BLaER1 (cell line): ENCODE measurements around the gene DKK1.

Source experiments
- H3K27ac ChIP-seq: shearing (Covaris generic); formaldehyde crosslinking; 2 replicates; pipeline ENCODE4 v1.8.1; 2022
- H3K27me3 ChIP-seq: shearing (Covaris generic); formaldehyde crosslinking; 2 replicates; pipeline ENCODE4 v1.8.1; 2022
- H3K36me3 ChIP-seq: shearing (Covaris generic); formaldehyde crosslinking; 2 replicates; pipeline ENCODE4 v1.8.1; 2022
- H3K4me1 ChIP-seq: shearing (Covaris generic); formaldehyde crosslinking; 2 replicates; pipeline ENCODE4 v1.8.1; 2022
- H3K4me2 ChIP-seq: shearing (Covaris generic); formaldehyde crosslinking; 2 replicates; pipeline ENCODE4 v1.8.1; 2022
- H3K4me3 ChIP-seq: shearing (Covaris generic); formaldehyde crosslinking; 2 replicates; pipeline ENCODE4 v1.8.1; 2022
- H3K9ac ChIP-seq: shearing (Covaris generic); formaldehyde crosslinking; 2 replicates; pipeline ENCODE4 v1.8.1; 2022
- H3K9me3 ChIP-seq: shearing (Covaris generic); formaldehyde crosslinking; 2 replicates; pipeline ENCODE4 v1.8.1; 2022
- H4K20me1 ChIP-seq: shearing (Covaris generic); formaldehyde crosslinking; 2 replicates; pipeline ENCODE4 v1.8.1; 2022
- Cebpa-rat ChIP-seq: shearing (Covaris generic); IDR thresholded peaks from 2 replicates; pipeline ENCODE4 v1.8.1; 2022

DKK1 gene

DNA sequence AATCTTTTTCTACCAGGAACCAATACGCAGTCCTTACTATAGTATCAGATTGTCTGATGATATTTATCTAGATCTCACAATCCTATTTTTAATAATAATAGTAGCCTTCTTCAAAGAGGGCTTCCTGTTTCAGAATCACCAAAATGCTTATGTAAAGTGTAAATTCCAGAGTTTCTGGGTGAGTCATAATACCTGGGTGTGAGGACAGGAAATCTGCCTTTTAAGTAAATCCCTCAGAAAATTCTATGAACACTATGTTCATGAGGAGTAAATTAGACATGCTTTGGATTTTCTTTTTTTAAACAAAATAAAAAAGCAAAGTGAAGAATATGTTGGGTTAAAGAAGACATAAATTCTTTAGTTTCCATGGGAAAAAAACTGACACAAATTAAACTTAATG lies 20.5 kb downstream of the DKK1 start:
- Histone ChIP-seq H3K27ac (no peak overlapping the region), H3K4me2 (no peak overlapping the region), H4K20me1 (no peaks in the 10 kb centered on the region), H3K4me1 (no peaks in the 10 kb centered on the region), H3K36me3 (no peaks in the 10 kb centered on the region), H3K9ac (no peak overlapping the region), H3K27me3 (no peaks in the 10 kb centered on the region), H3K4me3 (no peak overlapping the region), H3K9me3 (no peaks in the 10 kb centered on the region)
- TF ChIP-seq Cebpa-rat: no peak

DNA sequence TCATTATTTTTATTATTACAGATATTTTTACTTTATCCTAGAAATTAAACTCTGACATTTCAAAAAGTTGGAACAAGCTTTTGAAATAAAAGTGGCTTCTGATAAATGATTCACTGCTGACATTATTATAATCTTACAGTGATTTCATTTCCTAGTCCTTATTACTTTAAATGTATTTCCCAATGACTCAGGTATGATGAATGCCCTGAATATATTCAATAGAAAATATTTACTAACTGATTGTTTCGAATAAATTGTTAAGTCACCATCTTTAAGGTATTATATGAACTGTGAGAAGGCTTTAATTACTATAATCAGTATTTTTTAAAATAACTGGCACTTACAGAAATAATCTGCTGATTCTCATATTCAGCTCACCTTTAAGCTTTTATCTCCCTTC lies 21.6 kb downstream of the DKK1 start:
- Histone ChIP-seq H3K27me3 (no peaks in the 10 kb centered on the region), H3K9ac (no peak overlapping the region), H3K36me3 (no peaks in the 10 kb centered on the region), H3K4me2 (no peak overlapping the region), H4K20me1 (no peaks in the 10 kb centered on the region), H3K27ac (no peak overlapping the region), H3K4me3 (no peak overlapping the region), H3K4me1 (no peaks in the 10 kb centered on the region), H3K9me3 (no peaks in the 10 kb centered on the region)
- no peak for TF ChIP-seq Cebpa-rat

GRCh38 chr10:52337225-52337624 lies 23.1 kb downstream of the DKK1 start:
- no peaks in the 10 kb centered on the region for H3K27me3 ChIP-seq
- no peak overlapping the region for H3K4me2 ChIP-seq
- no peaks in the 10 kb centered on the region for H3K4me1 ChIP-seq
- H3K36me3 ChIP-seq: no peaks in the 10 kb centered on the region
- no peak for TF ChIP-seq Cebpa-rat
- H3K27ac ChIP-seq: no peak overlapping the region
- H3K9me3 ChIP-seq: no peaks in the 10 kb centered on the region
- H3K9ac ChIP-seq: no peak overlapping the region
- H3K4me3 ChIP-seq: no peak overlapping the region
- no peaks in the 10 kb centered on the region for H4K20me1 ChIP-seq

DNA sequence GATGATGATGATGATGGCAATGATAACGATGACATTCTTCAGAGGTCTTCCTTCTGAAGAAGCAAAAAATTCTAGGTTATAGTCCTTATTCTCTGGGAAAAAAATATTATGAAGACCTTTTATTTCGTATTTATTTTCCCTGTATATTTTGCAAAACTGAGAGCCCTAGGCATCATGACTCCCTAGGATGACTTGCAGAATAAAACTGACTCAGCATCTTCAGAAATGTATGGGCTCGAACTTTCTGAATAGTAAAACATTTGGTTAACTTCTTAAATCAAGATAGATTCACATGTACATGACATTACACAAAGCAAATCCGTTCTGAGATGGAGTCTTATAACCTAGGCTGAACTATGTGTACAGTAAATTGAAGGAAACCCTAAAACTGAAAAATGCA lies 29.4 kb downstream of the DKK1 start:
- peaks cover 22% of the 10 kb centered on the region for H3K9me3 ChIP-seq
- H3K4me2 ChIP-seq: no peak overlapping the region
- TF ChIP-seq Cebpa-rat: no peak
- no peak overlapping the region for H3K9ac ChIP-seq
- H3K4me1 ChIP-seq: no peaks in the 10 kb centered on the region
- no peaks in the 10 kb centered on the region for H3K27me3 ChIP-seq
- no peaks in the 10 kb centered on the region for H4K20me1 ChIP-seq
- H3K27ac ChIP-seq: no peak overlapping the region
- H3K36me3 ChIP-seq: no peaks in the 10 kb centered on the region
- H3K4me3 ChIP-seq: no peak overlapping the region

GRCh38 chr10:52346394-52347326 lies 32.6 kb downstream of the DKK1 start:
- no peak overlapping the region for H3K4me2 ChIP-seq
- no peak for TF ChIP-seq Cebpa-rat
- H3K4me3 ChIP-seq: no peak overlapping the region
- H3K4me1 ChIP-seq: no peaks in the 10 kb centered on the region
- peaks cover 22% of the 10 kb centered on the region for H3K9me3 ChIP-seq
- no peak overlapping the region for H3K27ac ChIP-seq
- no peaks in the 10 kb centered on the region for H3K27me3 ChIP-seq
- no peaks in the 10 kb centered on the region for H4K20me1 ChIP-seq
- no peaks in the 10 kb centered on the region for H3K36me3 ChIP-seq
- no peak overlapping the region for H3K9ac ChIP-seq

DNA sequence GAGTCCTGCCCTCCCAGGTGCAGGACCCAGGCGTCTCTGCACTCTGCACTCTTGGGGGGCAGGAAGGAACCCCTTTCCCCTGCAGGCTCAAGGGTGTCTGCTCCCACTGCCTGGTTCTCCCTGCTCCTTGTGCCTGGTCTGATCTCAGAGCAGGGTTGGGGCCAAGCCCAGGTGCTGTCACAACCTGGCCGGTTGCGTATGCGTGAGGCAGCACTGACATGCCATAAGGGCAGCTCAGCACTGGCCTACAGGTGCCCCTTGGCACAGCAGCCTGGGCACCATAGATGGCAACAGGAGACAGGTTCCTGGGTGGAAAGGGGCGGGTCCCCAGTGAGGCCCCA lies 33.2 kb downstream of the DKK1 start:
- Histone ChIP-seq H3K27ac (no peak overlapping the region), H3K4me2 (no peak overlapping the region), H3K27me3 (no peaks in the 10 kb centered on the region), H3K36me3 (no peaks in the 10 kb centered on the region), H3K4me3 (no peak overlapping the region), H3K9me3 (peaks cover 22% of the 10 kb centered on the region), H3K4me1 (no peaks in the 10 kb centered on the region), H3K9ac (no peak overlapping the region), H4K20me1 (no peaks in the 10 kb centered on the region)
- no peak for TF ChIP-seq Cebpa-rat

DNA sequence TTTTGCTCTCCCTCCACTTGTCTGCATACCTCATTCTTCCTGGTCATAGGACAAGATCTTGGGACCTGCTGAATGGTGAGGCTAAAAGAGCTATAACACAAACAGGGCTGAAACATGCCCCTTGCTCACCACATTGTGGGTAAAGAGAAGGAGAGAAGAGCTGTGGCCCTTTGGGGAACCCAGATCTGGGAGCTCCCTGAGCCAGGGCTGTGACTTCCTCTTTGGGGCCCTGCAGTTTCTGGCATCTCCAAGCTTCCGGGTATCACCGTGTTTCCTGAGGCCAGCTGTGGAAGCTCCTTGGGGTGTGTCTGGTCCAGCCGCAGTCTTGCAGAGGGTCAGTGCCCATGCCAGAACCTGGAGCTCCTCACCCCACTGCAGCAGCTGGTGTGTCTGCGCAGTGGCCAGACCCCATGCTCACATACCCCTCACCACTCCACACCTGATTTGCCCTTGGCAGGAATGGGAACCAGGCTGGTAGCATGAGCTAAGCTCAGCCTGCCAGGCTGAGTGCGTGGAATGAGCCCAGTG lies 34.0 kb downstream of the DKK1 start:
- TF ChIP-seq Cebpa-rat: no peak
- H3K27ac ChIP-seq: no peak overlapping the region

GRCh38 chr10:52351914-52352330 lies 37.8 kb downstream of the DKK1 start:
- Histone ChIP-seq H3K9ac (no peak overlapping the region), H4K20me1 (no peaks in the 10 kb centered on the region), H3K9me3 (peaks cover 15% of the 10 kb centered on the region), H3K4me2 (no peak overlapping the region), H3K27me3 (no peaks in the 10 kb centered on the region), H3K4me3 (no peak overlapping the region), H3K36me3 (no peaks in the 10 kb centered on the region), H3K27ac (no peak overlapping the region), H3K4me1 (no peaks in the 10 kb centered on the region)
- TF ChIP-seq Cebpa-rat: no peak

More for the DNA sequence above, 34.0 kb downstream of the DKK1 start:
- H3K9me3 ChIP-seq: peaks cover 22% of the 10 kb centered on the region
- H3K36me3 ChIP-seq: no peaks in the 10 kb centered on the region
- no peak overlapping the region for H3K9ac ChIP-seq
- no peak overlapping the region for H3K4me2 ChIP-seq
- no peaks in the 10 kb centered on the region for H3K4me1 ChIP-seq
- H4K20me1 ChIP-seq: no peaks in the 10 kb centered on the region
- no peak overlapping the region for H3K4me3 ChIP-seq
- no peaks in the 10 kb centered on the region for H3K27me3 ChIP-seq

DNA sequence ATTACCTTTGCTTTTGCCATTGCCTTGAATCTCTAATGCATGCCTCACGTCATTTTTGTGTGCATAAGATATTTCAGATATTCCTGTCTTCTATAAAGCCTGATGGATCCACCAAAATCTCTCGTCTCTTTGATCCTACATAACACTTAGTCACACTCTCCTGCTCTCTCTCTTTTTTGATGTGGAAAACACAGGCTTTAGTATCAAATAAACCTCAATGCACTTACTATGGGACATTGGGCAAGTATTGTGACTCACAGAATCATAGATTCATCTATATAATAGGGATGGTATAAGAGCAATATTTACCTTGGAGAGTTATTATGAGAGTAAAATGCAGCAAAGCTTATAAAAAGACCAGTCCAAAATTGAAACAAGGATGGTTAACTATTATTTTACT lies 39.1 kb downstream of the DKK1 start:
- Histone ChIP-seq H3K4me3 (no peak overlapping the region), H4K20me1 (no peaks in the 10 kb centered on the region), H3K27ac (no peak overlapping the region), H3K9ac (no peak overlapping the region), H3K27me3 (no peaks in the 10 kb centered on the region), H3K4me2 (no peak overlapping the region), H3K4me1 (no peaks in the 10 kb centered on the region), H3K9me3 (peaks cover 3% of the 10 kb centered on the region; the same call in 1 of the 2 replicates), H3K36me3 (no peaks in the 10 kb centered on the region)
- TF ChIP-seq Cebpa-rat: no peak

- no peak for TF ChIP-seq Cebpa-rat
Measured at GRCh38 chr10:52353960-52354394, 39.9 kb downstream of the DKK1 start.

More at GRCh38 chr10:52353960-52354394, 39.9 kb downstream of the DKK1 start:
- no peaks in the 10 kb centered on the region for H4K20me1 ChIP-seq
- no peaks in the 10 kb centered on the region for H3K9me3 ChIP-seq
- no peak overlapping the region for H3K9ac ChIP-seq
- no peaks in the 10 kb centered on the region for H3K36me3 ChIP-seq
- H3K27me3 ChIP-seq: no peaks in the 10 kb centered on the region
- H3K4me1 ChIP-seq: peaks cover 3% of the 10 kb centered on the region
- H3K4me2 ChIP-seq: no peak overlapping the region
- H3K4me3 ChIP-seq: no peak overlapping the region
- H3K27ac ChIP-seq: no peak overlapping the region
